HG03060 (cell line): ENCODE data around the gene NOTUM.
"Not testable (repeated sequence)": the region's sequence is repeated elsewhere in the genome, so short reads cannot be mapped to it uniquely, and the experiment has no call there.

Source experiments
- ATAC-seq: cut with Tn5 transposase; IDR thresholded peaks from one replicate; pipeline ENCODE4 v1.9.1; 2021; ENCODE audit warnings: low read depth, moderate number of reproducible peaks; ENCODE audit not compliant: unreplicated experiment

The NOTUM gene

GRCh38 chr17:81996757-81997441, 35.9 kb upstream of the NOTUM start:
- ATAC-seq = no peak

- ATAC-seq = no peak
Observed at GRCh38 chr17:81996232-81996756, 35.3 kb upstream of the NOTUM start.

GRCh38 chr17:81995463-81996231, 34.7 kb upstream of the NOTUM start:
- ATAC-seq = no peak

- ATAC-seq = no peak
Observed at GRCh38 chr17:81994593-81995462, 33.8 kb upstream of the NOTUM start.

- ATAC-seq = no peak
Observed at GRCh38 chr17:81993729-81994592, 33.0 kb upstream of the NOTUM start.

GRCh38 chr17:81992306-81993102, 31.5 kb upstream of the NOTUM start:
- ATAC-seq = no peak

GRCh38 chr17:81991684-81992305, 30.8 kb upstream of the NOTUM start:
- no peak for ATAC-seq

- ATAC-seq = no peak
Observed at GRCh38 chr17:81990836-81991683, 30.1 kb upstream of the NOTUM start.

GRCh38 chr17:81987161-81987770, 26.3 kb upstream of the NOTUM start:
- no peak for ATAC-seq

- ATAC-seq = no peak
Observed at GRCh38 chr17:81986606-81987005, 25.6 kb upstream of the NOTUM start.

GRCh38 chr17:81984773-81985410, 23.9 kb upstream of the NOTUM start:
- ATAC-seq = no peak

GRCh38 chr17:81983639-81984373, 22.8 kb upstream of the NOTUM start:
- ATAC-seq = no peak

- no peak for ATAC-seq
Observed at GRCh38 chr17:81983011-81983638, 22.1 kb upstream of the NOTUM start.

- ATAC-seq = not testable (repeated sequence)
Observed at GRCh38 chr17:81981511-81981910, 20.5 kb upstream of the NOTUM start.

- ATAC-seq = no peak
Observed at GRCh38 chr17:81980707-81981343, 19.8 kb upstream of the NOTUM start.
